GM20431 (cell line): Measurements from ENCODE around the gene SFTA2.
"Not testable (repeated sequence)": the region's sequence is repeated elsewhere in the genome, so short reads cannot be mapped to it uniquely, and the experiment has no call there.

Experiments used
- in situ Hi-C: fragments of 300-500 bp; cut with MseI, MboI; formaldehyde crosslinking; loops from one replicate; pipeline ENCODE4 v1.15.0; 2020; ENCODE audit warnings: low sequenced_read_pairs; ENCODE audit not compliant: unreplicated experiment

The SFTA2 gene

DNA sequence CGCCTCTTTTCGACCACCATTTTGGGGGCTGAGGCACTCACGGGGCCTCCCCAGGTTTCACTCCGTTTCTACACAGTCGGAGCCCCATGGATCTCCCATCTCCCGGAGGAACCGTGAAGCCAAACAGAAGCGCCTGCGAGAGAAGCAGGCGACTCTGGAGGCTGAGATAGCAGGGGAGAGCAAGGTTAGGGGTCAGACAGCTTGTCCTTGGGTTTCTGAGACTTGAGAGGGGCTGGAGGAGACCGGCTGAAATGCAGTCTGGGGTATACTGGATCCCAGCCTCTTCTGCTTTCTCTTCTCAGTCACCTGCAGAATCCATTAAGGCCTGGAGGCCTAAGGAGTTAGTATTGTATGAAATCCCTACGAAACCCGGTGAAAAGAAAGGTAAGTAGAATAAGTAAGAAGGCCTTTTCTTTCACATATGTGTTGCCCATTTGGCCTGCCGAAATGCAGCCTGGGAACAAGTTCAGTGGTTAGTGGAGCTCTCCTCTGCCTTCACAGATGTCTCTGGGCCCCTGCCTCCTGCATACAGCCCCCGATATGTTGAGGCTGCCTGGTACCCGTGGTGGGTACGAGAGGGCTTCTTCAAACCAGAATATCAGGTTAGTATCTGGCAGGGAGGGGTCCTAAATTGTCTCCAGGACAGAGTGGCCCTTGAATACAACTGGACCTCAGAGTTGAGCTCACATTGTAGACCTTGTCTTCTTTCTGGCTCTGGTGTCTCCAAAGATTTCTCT is 16.9 kb downstream of the SFTA2 start:
- in situ Hi-C loops: no loop called here

DNA sequence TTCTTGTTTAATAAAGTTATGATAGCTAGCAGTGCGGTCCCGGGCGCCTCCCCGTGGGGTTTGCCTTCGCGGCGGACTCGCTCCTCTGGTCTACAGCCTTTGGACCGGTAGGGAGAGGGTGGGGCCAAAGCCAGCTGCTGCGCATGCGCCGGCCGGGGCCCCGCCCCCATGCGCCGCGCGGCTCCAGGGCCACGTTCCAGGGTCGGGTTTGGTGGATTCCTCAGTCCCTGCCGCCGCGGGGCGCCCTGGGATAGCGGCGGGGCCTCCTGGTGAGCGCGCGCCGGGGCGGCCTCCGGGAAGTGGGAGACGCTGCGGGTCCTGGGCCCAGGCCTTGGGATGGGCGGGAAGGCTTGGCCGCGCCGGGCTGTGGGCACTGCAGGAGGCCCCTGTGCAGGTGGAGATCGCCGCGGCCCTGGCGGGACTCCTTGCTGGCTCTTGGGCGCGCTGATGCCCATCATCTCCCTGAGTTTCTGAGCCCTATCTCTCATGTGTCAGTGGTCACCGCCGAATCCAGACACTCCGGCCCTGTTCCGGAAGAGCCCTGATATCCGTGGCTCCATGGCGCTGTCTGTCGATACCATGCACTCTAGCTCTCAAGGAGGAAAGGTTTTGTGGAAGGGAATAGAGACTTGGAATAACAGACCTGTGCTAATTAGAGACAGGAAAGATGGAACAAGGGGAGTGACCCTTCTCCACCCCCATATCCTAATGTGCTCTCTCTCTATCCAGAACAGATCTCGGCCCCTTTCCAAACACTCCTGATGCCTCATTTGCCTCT is 17.7 kb downstream of the SFTA2 start, which contains the start of gene VARS2:
VARS2 (plus strand) TSS at position 163 of the 778 bp plus-strand sequence; CDS start at position 762, 599 bp downstream.
- in situ Hi-C loops: no loop called here

DNA sequence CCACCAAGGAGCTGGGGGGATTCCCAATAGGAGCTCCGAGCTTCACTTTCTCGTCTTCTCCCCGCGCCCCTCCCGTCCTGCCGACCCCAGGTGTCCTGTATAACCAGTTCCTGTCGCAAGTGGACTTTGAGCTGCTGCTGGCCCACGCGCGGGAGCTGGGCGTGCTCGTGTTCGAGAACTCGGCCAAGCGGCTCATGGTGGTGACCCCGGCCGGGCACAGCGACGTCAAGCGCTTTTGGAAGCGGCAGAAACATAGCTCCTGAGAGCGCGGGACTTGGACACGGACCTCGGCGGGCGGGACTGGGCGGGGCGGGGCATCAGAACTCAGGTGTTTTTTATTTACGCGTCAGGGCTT is 18.3 kb downstream of the SFTA2 start:
- in situ Hi-C loops: no loop called here

DNA sequence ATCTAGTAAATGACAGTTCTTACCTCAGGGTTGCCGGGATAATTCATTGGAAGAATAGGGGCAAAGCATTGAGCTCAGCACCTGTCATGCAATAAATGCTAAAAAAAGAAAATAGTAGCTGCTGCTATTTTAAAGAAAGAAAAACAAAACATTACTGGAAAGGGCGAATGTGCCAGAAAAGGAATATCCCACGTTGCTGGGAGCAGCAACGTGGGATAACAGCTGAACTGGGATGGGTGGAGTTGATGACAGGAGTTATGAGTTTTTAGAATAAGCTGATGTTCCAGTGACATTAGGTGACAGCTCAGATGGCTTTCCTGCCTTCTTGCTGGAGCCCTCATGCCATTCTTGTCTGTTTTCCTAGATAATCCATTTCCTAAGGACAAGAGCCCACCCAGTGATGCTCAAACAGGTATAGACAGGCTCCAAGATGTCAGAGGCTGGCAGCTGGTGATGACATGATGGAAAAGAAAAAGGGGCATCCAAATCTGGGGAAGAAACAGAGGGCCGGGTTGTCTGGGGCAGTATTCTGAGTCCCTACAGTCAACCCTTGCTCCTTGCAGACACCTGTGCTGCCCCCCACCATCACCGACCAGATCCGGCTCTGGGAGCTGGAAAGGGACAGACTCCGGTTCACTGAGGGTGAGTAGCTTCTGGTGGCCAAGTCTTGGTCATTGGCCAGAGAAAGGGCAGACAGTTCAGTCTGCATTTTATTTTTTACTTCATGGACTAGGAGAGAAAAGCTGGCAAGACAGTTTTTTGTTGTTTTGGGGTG is 19.0 kb downstream of the SFTA2 start:
- in situ Hi-C loops: no loop called here

DNA sequence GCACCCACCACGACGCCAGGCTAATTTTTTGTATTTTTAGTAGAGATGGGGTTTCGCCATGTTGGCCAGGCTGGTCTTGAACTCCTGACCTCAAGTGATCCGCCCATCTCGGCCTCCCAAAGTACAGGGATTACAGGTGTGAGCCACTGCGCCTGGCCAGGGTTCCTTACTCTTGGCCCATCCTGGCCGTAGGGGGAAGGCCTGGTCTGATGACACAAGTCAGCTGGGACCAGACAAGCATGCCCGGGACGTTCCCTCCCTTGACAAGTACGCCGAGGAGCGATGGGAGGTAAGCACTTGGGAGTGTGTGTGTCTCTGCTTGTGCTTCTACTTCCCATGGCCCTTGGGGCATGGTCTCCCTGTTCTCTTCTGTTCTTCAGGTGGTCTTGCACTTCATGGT is 21.5 kb downstream of the SFTA2 start:
- in situ Hi-C loops: not testable (repeated sequence)

DNA sequence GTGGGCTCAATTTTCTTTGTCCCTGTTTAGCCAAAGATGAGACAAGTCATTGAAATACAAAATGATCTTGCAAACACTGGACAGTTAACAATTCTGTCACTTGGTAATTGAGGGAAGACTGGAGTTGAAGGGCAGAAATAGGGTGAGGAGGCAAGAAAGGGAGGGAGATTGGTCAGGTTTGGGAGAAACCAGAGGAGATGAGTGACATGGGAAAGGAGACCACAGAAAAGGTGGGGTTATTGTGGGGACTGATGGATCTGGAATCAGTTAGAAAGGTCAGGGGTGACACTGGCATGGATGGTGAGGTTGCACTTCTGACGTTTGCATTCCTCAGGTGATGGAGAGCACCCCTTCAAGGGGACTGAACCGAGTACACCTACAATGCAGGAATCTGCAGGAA is 23.3 kb downstream of the SFTA2 start:
- in situ Hi-C loops: no loop called here

DNA sequence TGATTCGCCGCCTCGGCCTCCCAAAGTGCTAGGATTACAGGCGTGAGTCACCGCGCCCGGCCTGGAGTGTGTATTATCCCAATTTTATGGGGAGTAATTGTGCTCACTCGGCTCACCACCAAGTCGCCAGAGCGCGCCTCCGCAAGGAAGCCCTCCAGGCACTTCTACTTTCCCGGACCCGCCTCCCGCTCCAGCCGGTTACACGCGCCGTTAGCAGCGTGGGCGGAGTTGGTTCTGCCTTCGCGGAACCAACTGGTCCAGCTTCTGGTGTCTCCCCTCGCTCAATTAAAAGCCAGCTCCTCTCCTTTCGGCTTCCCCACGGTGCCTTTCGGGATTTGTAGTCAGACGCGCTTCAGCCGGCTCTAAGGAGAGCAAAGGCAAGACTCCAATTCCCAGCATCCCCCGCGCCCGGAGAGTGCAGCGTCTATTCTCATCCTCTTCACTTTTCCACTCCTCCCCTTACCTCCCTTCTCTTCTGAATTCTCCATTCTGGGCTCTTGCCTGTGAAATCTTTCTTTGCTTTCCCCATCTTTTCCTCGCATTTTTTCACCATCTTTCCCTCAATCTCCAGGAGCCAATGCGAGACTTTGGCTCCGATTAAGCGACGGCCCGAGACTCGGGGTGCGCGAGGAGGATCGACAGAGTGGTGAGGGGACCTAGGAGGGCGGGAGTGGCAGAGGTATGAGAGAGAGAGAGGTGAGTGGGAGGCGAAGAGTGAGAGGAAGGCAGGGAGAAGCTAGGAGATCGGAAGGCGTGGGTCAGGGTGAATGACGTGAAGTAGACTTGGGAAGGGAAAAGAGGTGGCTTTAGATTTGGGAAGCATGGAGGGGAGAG is 24.0 kb downstream of the SFTA2 start, which contains the start of gene GTF2H4:
GTF2H4 (plus strand) TSS at position 450 of the 834 bp plus-strand sequence.
- in situ Hi-C loops: no loop called here

DNA sequence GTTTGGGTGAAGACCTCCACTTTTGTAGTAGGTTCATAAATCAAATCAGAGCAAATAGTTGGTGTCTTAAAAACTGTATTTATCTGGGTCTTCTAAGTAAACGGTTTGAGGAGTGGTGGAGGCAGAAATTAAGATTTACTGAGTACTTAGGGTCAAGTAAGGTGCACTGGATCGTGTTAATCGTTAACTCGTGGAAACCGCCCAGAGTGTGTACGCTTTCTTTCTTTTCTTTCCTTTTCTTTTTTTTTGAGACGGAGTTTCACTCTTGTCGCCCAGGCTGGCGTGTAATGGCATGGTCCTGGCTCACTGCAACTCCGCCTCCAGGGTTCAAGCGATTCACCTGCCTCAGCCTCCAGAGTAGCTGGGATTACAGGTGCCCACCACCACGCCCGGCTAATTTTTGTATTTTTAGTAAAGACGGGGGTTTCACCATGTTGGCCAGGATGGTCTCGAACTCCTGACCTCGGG is 24.6 kb downstream of the SFTA2 start:
- in situ Hi-C loops: not testable (repeated sequence)

DNA sequence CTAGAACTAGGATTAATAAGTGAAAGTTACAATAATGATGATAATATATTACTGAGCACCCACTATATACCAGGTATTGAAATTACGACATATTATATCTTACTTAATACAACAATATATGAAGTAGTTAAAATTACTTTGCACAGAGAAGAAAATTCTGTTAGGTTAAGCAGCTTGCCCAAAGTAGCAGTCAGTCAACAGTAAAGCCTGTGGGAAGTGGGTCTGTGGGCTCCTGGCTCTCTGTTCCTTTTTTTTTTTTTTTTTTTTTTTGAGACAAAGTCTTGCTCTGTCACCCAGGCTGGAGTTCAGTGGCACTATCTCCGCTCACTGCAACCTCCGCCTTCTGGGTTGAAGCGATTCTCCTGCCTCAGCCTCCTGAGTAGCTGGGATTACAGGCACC is 28.7 kb downstream of the SFTA2 start:
- in situ Hi-C loops: no loop called here

DNA sequence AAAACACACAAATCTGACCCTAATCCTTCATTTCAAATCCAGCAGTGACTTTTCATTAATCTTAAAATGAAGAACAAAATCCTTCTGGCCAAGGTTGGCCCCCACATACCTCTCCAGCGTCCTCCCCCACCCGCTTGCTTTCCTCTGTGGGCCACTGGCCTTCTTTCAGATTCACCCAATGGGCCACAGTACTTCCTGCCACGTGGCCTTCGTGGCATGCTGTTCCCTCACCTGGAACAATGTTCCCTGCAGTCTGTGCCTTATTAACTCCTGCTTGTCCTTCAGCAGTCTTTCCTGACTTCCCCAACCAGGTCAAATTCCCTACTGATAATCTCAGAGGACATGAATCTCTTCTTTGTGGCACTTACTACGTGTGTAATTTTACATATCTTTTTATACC is 29.3 kb downstream of the SFTA2 start:
- in situ Hi-C loops: no loop called here

DNA sequence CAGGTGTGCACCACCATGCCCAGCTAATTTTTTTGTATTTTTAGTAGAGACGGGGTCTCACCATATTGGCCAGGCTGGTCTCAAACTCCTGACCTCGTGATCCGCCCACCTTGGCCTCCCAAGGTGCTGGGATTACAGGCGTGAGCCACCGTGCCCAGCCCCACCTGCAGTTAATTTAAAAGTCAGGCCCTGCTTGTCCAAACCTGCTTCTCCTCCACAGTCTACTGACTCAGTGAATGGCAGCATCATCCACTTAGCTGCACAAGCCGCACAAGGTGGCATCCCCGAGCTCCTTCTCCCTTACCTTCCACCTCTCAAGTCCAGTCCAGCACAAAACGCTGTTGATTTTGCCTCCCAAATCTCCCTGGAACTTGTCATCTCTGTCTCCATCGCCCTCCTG is 29.8 kb downstream of the SFTA2 start:
- in situ Hi-C loops: not testable (repeated sequence)

DNA sequence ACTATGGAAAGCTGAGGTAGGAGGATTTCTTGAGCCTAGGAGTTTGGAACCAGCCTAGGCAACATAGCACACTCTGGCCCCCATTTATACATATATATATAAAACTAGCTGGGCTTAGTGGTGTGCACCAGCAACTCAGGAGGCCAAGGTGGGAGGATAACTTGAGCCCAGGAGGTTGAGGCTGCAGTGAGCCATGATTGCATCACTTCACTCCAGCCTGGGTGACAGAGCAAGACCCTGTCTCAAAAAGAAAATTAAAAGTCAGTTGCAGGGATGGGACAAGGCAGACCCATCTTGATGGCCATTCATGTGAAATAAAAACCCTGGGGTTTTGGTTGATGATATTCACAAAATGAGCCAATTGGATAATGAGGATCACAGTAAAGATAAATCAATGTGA is 30.5 kb downstream of the SFTA2 start:
- in situ Hi-C loops: no loop called here

DNA sequence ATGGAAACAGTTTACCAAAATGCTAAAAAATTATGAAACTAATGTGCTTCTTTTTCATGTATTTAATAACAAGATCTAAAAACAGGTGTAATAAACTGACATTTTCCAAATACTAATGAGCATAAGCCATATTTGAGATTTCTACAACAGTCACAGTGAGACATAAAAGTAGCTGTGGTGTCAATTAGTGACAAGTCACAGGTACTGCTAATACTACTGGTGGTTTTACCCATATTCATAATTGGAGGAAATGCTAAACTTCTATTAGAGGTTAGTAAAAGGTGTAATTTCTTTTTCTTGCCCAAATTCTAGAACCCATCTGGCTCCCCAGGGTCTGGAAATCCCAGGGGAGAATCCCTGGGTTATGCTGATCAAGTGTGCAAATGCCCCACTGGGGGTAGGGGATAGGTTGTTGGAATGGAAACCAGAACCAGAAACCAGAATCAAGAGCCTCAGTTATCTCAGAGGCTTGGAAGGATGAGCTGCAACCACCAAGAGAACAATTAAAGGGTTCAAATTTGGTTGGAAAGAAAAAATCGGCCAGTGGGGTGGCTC is 31.0 kb downstream of the SFTA2 start:
- in situ Hi-C loops: no loop called here

DNA sequence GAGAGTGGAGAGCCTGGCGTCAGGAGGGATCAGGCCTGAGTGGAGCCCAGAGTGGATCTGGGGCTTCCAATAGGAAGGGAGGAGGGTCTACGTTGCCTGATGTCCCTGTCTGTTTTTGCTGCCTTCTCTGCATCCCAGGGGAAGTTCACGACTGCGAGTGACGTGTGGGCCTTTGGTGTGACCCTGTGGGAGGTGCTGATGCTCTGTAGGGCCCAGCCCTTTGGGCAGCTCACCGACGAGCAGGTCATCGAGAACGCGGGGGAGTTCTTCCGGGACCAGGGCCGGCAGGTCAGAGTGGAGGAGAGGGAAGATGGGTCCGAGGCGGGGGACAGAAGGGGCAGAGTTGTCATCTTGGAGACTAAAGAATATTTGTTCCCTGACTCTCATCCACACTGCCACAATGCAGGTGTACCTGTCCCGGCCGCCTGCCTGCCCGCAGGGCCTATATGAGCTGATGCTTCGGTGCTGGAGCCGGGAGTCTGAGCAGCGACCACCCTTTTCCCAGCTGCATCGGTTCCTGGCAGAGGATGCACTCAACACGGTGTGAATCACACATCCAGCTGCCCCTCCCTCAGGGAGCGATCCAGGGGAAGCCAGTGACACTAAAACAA is 33.1 kb downstream of the SFTA2 start:
- in situ Hi-C loops: no loop called here

DNA sequence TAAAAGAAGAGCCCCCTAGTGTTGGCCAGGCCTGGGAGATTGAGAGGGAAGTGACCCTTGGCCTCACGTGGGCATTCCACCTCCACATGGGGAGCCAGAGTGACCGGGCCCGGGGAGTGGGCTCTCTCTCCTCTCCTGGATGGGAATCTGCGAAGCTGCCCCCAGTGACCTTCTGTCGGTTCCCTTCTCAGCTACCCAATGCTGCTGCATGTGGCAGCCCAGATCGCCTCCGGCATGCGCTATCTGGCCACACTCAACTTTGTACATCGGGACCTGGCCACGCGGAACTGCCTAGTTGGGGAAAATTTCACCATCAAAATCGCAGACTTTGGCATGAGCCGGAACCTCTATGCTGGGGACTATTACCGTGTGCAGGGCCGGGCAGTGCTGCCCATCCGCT is 34.1 kb downstream of the SFTA2 start:
- in situ Hi-C loops: no loop called here

DNA sequence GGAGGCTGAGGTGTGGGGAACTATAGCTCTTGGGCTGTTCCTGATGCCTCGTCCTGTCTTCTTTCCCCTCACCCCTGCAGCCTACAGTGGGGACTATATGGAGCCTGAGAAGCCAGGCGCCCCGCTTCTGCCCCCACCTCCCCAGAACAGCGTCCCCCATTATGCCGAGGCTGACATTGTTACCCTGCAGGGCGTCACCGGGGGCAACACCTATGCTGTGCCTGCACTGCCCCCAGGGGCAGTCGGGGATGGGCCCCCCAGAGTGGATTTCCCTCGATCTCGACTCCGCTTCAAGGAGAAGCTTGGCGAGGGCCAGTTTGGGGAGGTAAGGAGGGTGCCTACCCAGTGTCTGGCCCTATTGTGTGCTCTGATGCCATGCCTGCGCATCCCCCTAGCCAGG is 35.4 kb downstream of the SFTA2 start:
- in situ Hi-C loops: no loop called here

DNA sequence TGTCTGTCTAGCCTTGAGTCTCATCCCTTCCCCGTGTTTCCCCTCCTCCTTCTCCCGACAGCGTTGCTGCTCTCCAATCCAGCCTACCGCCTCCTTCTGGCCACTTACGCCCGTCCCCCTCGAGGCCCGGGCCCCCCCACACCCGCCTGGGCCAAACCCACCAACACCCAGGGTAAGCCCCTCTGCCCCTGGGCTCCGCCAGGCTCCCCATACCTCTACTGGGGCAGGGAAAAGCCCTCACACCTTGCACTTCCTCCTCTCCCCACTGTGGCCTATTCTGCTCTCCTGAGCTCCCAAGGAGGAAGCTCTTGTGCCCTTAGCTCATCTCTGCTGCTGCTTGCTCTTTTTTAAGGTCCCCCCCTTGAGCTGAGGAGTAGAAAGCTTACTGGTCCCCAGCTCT is 36.6 kb downstream of the SFTA2 start:
- in situ Hi-C loops: no loop called here

DNA sequence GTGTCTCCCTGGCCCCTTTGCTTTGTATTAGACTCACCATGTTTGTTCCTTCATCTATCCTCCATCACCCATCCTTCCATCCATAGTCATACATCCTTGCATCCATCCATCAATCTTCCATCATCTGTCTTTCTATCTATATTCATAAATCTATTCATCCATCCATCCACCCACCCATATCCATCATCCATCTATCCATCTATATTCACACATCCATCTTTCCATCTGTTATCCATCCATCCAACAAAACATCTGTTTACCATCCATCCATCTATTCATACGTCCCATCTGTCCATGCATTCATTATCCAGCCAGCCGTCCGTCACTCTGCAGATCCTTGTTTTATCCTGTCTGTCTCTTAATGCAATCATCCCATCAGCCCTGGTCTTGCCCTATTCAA is 37.0 kb downstream of the SFTA2 start:
- in situ Hi-C loops: no loop called here

DNA sequence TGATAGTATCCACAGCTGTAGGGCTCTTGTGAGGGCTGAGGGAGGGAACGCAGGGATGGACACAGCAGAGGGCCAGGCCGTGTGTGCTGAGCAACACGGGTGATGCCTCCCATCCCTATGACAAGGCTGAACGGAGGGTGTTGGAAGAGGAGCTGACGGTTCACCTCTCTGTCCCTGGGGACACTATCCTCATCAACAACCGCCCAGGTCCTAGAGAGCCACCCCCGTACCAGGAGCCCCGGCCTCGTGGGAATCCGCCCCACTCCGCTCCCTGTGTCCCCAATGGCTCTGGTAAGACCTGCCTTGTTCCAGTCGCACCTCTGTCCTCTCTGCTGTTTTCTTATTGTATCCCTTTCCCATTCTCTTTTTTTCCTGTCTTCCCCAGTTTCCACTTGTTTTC is 37.6 kb downstream of the SFTA2 start:
- in situ Hi-C loops: no loop called here
